ENCODE data around the gene BRD7.

DNA sequence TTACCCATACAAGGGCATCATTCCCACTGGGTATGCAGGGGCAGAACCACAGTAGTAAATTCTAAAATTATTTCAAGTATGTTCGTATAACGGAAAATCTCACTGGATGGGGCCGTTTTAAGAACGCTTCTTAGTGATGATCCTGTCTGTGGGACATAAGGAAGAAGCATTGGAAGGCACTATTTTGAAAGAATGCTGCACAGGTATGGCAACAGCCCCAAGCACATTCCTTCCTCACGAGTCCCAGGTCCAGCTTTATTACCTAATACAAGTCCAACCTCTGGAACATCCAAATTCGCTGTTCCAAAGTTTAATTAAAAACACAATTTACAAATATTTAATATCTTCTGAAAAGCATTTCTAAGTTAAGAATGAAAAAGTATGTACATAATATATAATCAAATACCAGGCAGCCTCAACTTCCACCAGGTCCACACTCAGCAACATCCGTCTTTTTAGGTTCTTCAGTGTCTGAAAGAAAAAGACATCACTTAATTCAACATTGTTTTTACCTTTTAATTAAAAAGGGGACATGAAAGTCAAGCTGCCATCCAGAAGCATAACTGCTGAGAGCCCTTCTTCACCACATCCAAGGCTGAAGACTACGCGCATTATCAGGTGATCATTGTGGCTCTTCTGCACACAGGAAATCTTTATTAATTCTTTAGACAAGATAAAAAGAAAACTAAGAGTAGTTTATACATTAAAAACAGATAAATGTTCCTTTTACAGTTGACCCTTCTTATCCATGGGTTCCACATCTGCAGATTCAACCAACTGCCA is 49.8 kb downstream of the BRD7 start:
- TF ChIP-seq, protein P1, sequence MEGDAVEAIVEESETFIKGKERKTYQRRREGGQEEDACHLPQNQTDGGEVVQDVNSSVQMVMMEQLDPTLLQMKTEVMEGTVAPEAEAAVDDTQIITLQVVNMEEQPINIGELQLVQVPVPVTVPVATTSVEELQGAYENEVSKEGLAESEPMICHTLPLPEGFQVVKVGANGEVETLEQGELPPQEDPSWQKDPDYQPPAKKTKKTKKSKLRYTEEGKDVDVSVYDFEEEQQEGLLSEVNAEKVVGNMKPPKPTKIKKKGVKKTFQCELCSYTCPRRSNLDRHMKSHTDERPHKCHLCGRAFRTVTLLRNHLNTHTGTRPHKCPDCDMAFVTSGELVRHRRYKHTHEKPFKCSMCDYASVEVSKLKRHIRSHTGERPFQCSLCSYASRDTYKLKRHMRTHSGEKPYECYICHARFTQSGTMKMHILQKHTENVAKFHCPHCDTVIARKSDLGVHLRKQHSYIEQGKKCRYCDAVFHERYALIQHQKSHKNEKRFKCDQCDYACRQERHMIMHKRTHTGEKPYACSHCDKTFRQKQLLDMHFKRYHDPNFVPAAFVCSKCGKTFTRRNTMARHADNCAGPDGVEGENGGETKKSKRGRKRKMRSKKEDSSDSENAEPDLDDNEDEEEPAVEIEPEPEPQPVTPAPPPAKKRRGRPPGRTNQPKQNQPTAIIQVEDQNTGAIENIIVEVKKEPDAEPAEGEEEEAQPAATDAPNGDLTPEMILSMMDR (IDR thresholded peaks at IDR 0.05): no peak
- TF ChIP-seq POLR2AphosphoS5 (IDR thresholded peaks at IDR 0.05): no peak
